Endothelial cell of umbilical vein (primary cell): ENCODE results near the gene SHC1. TPM values are rescaled to one million over a fixed set of nuclear protein-coding genes. Genes with fewer than 3 reads are reported as not detected.
A peak's percentile ranks its signal among the peaks of the same experiment; 100 is the strongest.

Experiments
- BruUV-seq: library from RNA; stranded (reverse); fragments of 400-500 nt; replicated peaks from 2 replicates; lab custom pipeline; 2021; lab: Mats Ljungman, UMichigan
- CTCF ChIA-PET: fragments of 300-600, 350-600 bp; sonication (Branson Sonifier 250); formaldehyde crosslinking; loops from one replicate; lab custom pipeline; 2021; ENCODE audit warnings: antibody characterized with exemption, inconsistent platforms; lab: Charles Lee
- POLR2A ChIA-PET: fragments of 300-600, 350-600 bp; sonication (Branson Sonifier 250); formaldehyde crosslinking; loops from one replicate; lab custom pipeline; 2021; ENCODE audit warnings: antibody characterized with exemption, inconsistent platforms; lab: Charles Lee
- DNase-seq: peaks from one replicate; pipeline ENCODE4 v3.0.0-alpha.2; 2011; ENCODE audit warnings: low read depth, low spot score
- FAIRE-seq: peaks from 2 replicates; lab custom pipeline; 2011; peaks lifted over from hg19 to GRCh38; lab: Jason Lieb, UNC
- H2AFZ ChIP-seq: 2 replicates; pipeline ENCODE4 v1.6.0; 2012; ENCODE audit warnings: low read depth, low read length, control low read depth, inconsistent platforms
- H3K27ac ChIP-seq: 2 replicates; pipeline ENCODE4 v1.5.1; 2011; ENCODE audit warnings: low read depth, mild to moderate bottlenecking, control low read depth, low read length, moderate library complexity; ENCODE audit not compliant: insufficient read depth
- H3K27me3 ChIP-seq, 2 experiments: 2 replicates each; pipeline versions ENCODE4 v1.6.0 to v1.6.1; 2011; ENCODE audit warnings: low read length in 2 of 2, mixed read lengths in 1 of 2; ENCODE audit not compliant: control insufficient read depth in 2 of 2, insufficient read depth in 2 of 2
- H3K36me3 ChIP-seq, 2 experiments: 2 replicates in 1 of 2; 3 replicates in 1 of 2; pipeline ENCODE4 v1.5.1; 2011; ENCODE audit warnings: low read length in 2 of 2, mild to moderate bottlenecking in 1 of 2, moderate library complexity in 1 of 2; ENCODE audit not compliant: control insufficient read depth in 2 of 2, insufficient read depth in 2 of 2; ENCODE audit errors: extremely low read depth in 1 of 2
- H3K4me1 ChIP-seq: 3 replicates; pipeline ENCODE4 v1.5.1; 2011; ENCODE audit warnings: mild to moderate bottlenecking, low read length; ENCODE audit not compliant: control insufficient read depth, insufficient read depth; ENCODE audit errors: extremely low read depth
- H3K4me2 ChIP-seq: 2 replicates; pipeline ENCODE4 v1.6.1; 2011; ENCODE audit warnings: low read length, control low read depth, mixed read lengths; ENCODE audit not compliant: insufficient read depth
- H3K4me3 ChIP-seq, 3 experiments: fragments of 200-600 bp in 1 of 3; sonication (generic), shearing (Covaris generic) in 1 of 3; replicated peaks in 1 of 3; 2 replicates each; pipeline ENCODE4 v1.5.1; 2011 to 2016; ENCODE audit warnings: control low read depth in 3 of 3, low read length in 3 of 3, mild to moderate bottlenecking in 2 of 3, inconsistent platforms in 1 of 3, low read depth in 1 of 3, moderate library complexity in 1 of 3; ENCODE audit not compliant: insufficient read depth in 1 of 3
- H3K79me2 ChIP-seq: 2 replicates; pipeline ENCODE4 v1.6.0; 2012; ENCODE audit warnings: low read length, inconsistent platforms; ENCODE audit not compliant: control insufficient read depth, insufficient read depth
- H3K9ac ChIP-seq: replicated peaks from 2 replicates; pipeline ENCODE3; 2011; ENCODE audit warnings: low read length, control low read depth; ENCODE audit not compliant: insufficient read depth; ENCODE audit errors: extremely low read depth
- H3K9me1 ChIP-seq: replicated peaks from 3 replicates; pipeline ENCODE4 v1.6.0; 2011; ENCODE audit warnings: mild to moderate bottlenecking, low read length; ENCODE audit not compliant: control insufficient read depth, insufficient read depth; ENCODE audit errors: extremely low read depth
- H3K9me3 ChIP-seq: replicated peaks from 2 replicates; pipeline ENCODE4 v1.5.1; 2012; ENCODE audit warnings: low read length, inconsistent platforms; ENCODE audit not compliant: control insufficient read depth, insufficient read depth
- H4K20me1 ChIP-seq: replicated peaks from 2 replicates; pipeline ENCODE3; 2011; ENCODE audit warnings: mild to moderate bottlenecking, low read length; ENCODE audit not compliant: control insufficient read depth, insufficient read depth; ENCODE audit errors: extremely low read depth
- FOS ChIP-seq: IDR thresholded peaks from 2 replicates; pipeline ENCODE4 v1.6.1; 2011; ENCODE audit warnings: mild to moderate bottlenecking, low read length, moderate library complexity, borderline replicate concordance; ENCODE audit not compliant: insufficient read depth
- GATA2 ChIP-seq: IDR thresholded peaks from 2 replicates; pipeline ENCODE4 v1.7.0; 2011; ENCODE audit warnings: low read depth, mild to moderate bottlenecking, moderate library complexity, mixed read lengths, low read length; ENCODE audit not compliant: insufficient read length, insufficient read depth
- POLR2A ChIP-seq: IDR thresholded peaks from 2 replicates; pipeline ENCODE4 v1.6.1; 2012; ENCODE audit warnings: low read depth, mild to moderate bottlenecking, control low read depth, low read length
- dilution Hi-C: fragments of 300-500 bp; cut with MboI; formaldehyde crosslinking; loops from one replicate; pipeline ENCODE4 v1.15.0; 2019; ENCODE audit warnings: low sequenced_read_pairs; ENCODE audit not compliant: extremely low pct_ligation_motif_present
- intact Hi-C: fragments of 100-400 bp; cut with micrococcal nuclease; formaldehyde crosslinking; loops from one replicate; pipeline ENCODE4 v1.10.0; 2022
- polyA plus RNA-seq, 4 experiments: library from polyadenylated mRNA; depleted of rRNA in 3 of 4; stranded (reverse) in 3 of 4; unstranded in 1 of 4; fragments of >200 nt; gene quantifications; 2 replicates each; pipeline versions ENCODE4 v1.2.1 to v1.2.3, GENCODE V29; 2011 to 2012; ENCODE audit warnings: missing spikeins in 1 of 4
- total RNA-seq: library from RNA; stranded (reverse); gene quantifications from 2 replicates; pipeline ENCODE4 v1.2.3, GENCODE V29; 2021
- TF ChIP-seq, protein P1 (sequence below), 2 donors: IDR thresholded peaks; 1 replicate in 1 of 2; 2 replicates in 1 of 2; pipeline ENCODE4 v1.5.1; 2011; ENCODE audit warnings: low read length in 2 of 2, mild to moderate bottlenecking in 2 of 2, moderate library complexity in 2 of 2, control low read depth in 1 of 2, inconsistent platforms in 1 of 2, low read depth in 1 of 2; ENCODE audit not compliant: insufficient read depth in 1 of 2; ENCODE audit errors: extremely low read depth in 1 of 2

Gene SHC1
- total and polyA plus RNA-seq, 2 donors (not counting 3 experiments of a cell fraction or from before 2014, with no cell fraction given): 316 to 324 TPM

DNA sequence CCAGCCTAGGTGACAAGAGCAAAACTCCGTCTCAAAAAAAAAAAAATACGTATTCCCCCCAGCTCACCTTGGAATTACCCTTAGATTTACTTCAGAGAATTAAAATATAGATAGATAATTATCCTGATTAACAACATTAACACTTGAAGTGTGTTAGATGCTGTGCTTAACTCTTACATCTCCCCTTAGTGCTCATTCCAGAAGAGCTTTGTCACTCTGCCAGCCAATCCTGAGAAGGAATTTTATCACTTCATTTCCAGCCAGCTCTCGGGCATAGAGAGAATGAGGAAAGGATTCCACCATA lies 1.6 kb upstream of the SHC1 start:
- no peak for TF ChIP-seq POLR2A
- no peak for TF ChIP-seq FOS
- TF ChIP-seq, protein P1, sequence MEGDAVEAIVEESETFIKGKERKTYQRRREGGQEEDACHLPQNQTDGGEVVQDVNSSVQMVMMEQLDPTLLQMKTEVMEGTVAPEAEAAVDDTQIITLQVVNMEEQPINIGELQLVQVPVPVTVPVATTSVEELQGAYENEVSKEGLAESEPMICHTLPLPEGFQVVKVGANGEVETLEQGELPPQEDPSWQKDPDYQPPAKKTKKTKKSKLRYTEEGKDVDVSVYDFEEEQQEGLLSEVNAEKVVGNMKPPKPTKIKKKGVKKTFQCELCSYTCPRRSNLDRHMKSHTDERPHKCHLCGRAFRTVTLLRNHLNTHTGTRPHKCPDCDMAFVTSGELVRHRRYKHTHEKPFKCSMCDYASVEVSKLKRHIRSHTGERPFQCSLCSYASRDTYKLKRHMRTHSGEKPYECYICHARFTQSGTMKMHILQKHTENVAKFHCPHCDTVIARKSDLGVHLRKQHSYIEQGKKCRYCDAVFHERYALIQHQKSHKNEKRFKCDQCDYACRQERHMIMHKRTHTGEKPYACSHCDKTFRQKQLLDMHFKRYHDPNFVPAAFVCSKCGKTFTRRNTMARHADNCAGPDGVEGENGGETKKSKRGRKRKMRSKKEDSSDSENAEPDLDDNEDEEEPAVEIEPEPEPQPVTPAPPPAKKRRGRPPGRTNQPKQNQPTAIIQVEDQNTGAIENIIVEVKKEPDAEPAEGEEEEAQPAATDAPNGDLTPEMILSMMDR (IDR thresholded peaks at IDR 0.05; ENCODE audit: extremely low read depth in 1 of 2, insufficient read depth in 1 of 2, low read depth in 1 of 2, low read length in 2 of 2): no peak
- no peak for TF ChIP-seq GATA2
- Histone ChIP-seq H3K27ac (peak overlapping the region; percentile 99), H3K9me1 (no peaks in the 10 kb centered on the region), H3K4me2 (peak overlapping the region; percentile 80), H3K27me3 (no peaks in the 10 kb centered on the region), H4K20me1 (no peaks in the 10 kb centered on the region), H2AFZ (no peak overlapping the region), H3K36me3 (peaks cover 0 to 2% of the 10 kb centered on the region in 2 experiments), H3K4me1 (peaks cover 57% of the 10 kb centered on the region), H3K9ac (peak overlapping the region; percentile 92), H3K4me3 (peak overlapping the region in 2 of 3 experiments; percentile 5 to 31), H3K79me2 (peaks cover 57% of the 10 kb centered on the region), H3K9me3 (no peaks in the 10 kb centered on the region)
- ChIA-PET POLR2A (interaction anchor here (1.2 to 2.7 kb wide), 4 partner anchors 11 to 29 kb away, joined by 3 to 24 read pairs (median 4); partner anchors contain the start of genes PBXIP1 and PYGO2), CTCF (interaction anchor here (1.0 to 8.5 kb wide), 11 partner anchors 11 to 119 kb away, joined by 3 to 81 read pairs (median 11); partner anchors contain the start of genes ADAM15, LENEP, PBXIP1 and PMVK)
- dilution Hi-C loops: no loop called here
- DNase-seq (no peak), FAIRE-seq (no peak)
- BruUV-seq: no TSS peak
- intact Hi-C loops: loop anchor here (2.0 to 10.0 kb wide), 3 partner anchors 17 to 487 kb away; partner anchors contain the start of gene EFNA1
